Left ventricle myocardium inferior (tissue), 1 donor: ENCODE results near the gene NRIP2. TPM values are rescaled to one million over a fixed set of nuclear protein-coding genes. Genes with fewer than 3 reads are reported as not detected.

ENCODE experiments used
- DNase-seq: peaks from one replicate; pipeline ENCODE4 v3.0.0-alpha.2; 2020
- H3K27ac ChIP-seq: fragments of 200-600 bp; replicated peaks from 2 replicates; pipeline ENCODE4 v1.8.0; 2021
- H3K27me3 ChIP-seq: fragments of 200-600 bp; 2 replicates; pipeline ENCODE4 v1.8.0; 2021; ENCODE audit warnings: low read depth
- H3K36me3 ChIP-seq: fragments of 200-600 bp; 2 replicates; pipeline ENCODE4 v1.8.0; 2021
- H3K4me1 ChIP-seq: fragments of 200-600 bp; 2 replicates; pipeline ENCODE4 v1.8.0; 2021
- H3K4me3 ChIP-seq: fragments of 200-600 bp; 2 replicates; pipeline ENCODE4 v1.8.0; 2021; ENCODE audit warnings: mild to moderate bottlenecking, moderate library complexity
- H3K9me3 ChIP-seq: fragments of 200-600 bp; replicated peaks from 2 replicates; pipeline ENCODE4 v1.8.0; 2021
- intact Hi-C: fragments of 100-400 bp; cut with micrococcal nuclease; formaldehyde crosslinking; loops from one replicate; pipeline ENCODE4 v1.11.0; 2022
- total RNA-seq: library from RNA; stranded (reverse); fragmentation: NEBNext Ultra II Directional; extraction: Animal tissue kit (Norgen Biotek cat#: 25700); gene quantifications from one replicate; pipeline ENCODE4 v1.2.1, GENCODE V29; 2021
- TF ChIP-seq, protein P1 (sequence below): fragments of 200-600 bp; IDR thresholded peaks from 2 replicates; pipeline ENCODE4 v1.8.0; 2021; ENCODE audit warnings: antibody characterized with exemption, mild to moderate bottlenecking, borderline replicate concordance
- donor health status: DM: no; HTN: yes; CAD: no; lungs with severe emphysema.

The NRIP2 gene
- total RNA-seq, 1 donor from 2014 or later, result 1.2 TPM

DNA sequence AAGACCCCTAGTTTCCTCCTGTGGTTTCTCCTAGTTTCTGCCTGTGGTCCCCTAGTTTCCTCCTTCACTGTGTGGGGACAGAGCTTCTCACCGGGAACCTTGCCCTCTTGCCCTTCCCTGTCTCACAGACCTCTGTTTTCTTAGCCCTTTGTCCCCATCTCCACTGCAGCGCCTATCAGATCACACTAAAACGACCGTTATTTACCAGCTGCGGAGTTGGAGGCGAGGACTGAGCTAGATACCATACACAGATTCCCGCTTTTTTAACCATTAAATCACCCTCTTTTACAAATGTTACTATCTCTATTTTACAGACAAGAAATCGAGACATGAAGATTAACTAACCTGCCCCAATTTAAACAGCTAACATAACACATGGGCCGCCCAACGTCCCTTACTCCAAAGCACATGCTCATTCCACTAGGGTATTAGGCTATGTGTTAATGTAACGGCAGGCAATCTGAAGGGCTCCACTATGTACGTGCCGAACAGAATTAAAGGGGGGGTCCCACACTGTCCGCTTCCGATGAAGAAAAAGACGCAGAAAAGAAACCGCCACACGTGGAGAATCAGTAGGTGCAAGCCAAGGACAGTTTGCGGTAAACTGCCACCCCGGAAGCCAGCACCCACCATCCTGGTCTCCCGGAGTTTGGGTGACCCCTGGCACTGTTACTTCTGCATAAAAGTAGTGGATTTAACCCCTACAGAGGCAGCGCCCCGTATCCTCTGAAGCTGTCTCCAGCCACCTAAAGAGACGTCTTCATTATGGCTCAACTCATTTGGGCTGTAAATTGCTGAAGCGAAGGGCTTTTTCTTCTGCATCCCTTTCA, 41.9 kb downstream of the NRIP2 start:
- no peak for DNase-seq
- H3K27me3 ChIP-seq, result no peaks in the 10 kb centered on the region
- no peaks in the 10 kb centered on the region for H3K9me3 ChIP-seq
- no peak overlapping the region for H3K27ac ChIP-seq
- intact Hi-C loops, result no loop called here
- peaks cover 35% of the 10 kb centered on the region for H3K4me1 ChIP-seq
- TF ChIP-seq, protein P1, sequence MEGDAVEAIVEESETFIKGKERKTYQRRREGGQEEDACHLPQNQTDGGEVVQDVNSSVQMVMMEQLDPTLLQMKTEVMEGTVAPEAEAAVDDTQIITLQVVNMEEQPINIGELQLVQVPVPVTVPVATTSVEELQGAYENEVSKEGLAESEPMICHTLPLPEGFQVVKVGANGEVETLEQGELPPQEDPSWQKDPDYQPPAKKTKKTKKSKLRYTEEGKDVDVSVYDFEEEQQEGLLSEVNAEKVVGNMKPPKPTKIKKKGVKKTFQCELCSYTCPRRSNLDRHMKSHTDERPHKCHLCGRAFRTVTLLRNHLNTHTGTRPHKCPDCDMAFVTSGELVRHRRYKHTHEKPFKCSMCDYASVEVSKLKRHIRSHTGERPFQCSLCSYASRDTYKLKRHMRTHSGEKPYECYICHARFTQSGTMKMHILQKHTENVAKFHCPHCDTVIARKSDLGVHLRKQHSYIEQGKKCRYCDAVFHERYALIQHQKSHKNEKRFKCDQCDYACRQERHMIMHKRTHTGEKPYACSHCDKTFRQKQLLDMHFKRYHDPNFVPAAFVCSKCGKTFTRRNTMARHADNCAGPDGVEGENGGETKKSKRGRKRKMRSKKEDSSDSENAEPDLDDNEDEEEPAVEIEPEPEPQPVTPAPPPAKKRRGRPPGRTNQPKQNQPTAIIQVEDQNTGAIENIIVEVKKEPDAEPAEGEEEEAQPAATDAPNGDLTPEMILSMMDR, result no peak
- H3K4me3 ChIP-seq, result no peak overlapping the region
- peaks cover 3% of the 10 kb centered on the region for H3K36me3 ChIP-seq

DNA sequence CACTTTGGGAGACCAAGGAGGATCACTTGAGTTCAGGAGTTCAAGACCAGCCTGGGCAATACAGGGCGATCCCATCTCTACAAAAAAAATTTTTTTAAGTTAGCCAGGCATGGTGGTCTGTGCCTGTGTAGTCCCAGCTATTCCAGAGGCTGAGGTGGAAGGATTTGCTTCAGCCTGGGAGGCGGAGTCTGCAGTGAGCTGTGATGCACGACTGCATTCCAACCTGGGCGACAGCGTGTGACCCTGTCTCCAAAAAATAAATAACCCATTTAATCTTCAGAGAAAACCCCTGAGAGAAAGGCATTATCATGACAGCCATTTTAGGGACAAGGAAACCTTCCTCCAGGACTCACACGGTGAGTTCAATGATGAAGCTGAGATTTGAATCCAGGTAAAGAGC, 43.7 kb downstream of the NRIP2 start:
- intact Hi-C loops, result no loop called here
- no peak overlapping the region for H3K27ac ChIP-seq
- H3K9me3 ChIP-seq, result no peaks in the 10 kb centered on the region
- TF ChIP-seq, protein P1, result no peak
- peaks cover 17% of the 10 kb centered on the region for H3K4me1 ChIP-seq
- no peak for DNase-seq
- H3K27me3 ChIP-seq, result no peaks in the 10 kb centered on the region
- H3K36me3 ChIP-seq, result no peaks in the 10 kb centered on the region
- H3K4me3 ChIP-seq, result no peak overlapping the region

DNA sequence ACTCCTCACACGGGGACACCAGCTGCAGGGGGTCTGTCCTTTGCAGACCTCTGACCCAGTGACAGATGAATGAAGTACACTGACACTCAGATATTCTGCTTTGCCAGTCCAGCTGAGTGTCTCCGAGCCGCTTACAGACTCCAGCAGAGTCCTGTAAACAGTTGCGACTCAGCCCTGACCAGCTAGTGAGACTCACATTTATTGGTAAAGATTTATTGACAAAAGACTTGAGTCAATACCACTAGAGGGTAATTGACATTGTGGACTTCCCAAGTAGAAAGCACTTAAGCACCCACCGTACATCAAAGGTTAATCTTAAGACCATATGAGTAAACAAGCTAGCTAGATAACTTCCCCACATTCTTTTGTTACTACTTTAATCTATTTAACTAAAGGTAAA, 49.8 kb downstream of the NRIP2 start:
- no peaks in the 10 kb centered on the region for H3K9me3 ChIP-seq
- no peaks in the 10 kb centered on the region for H3K27me3 ChIP-seq
- DNase-seq, result no peak
- no peak overlapping the region for H3K27ac ChIP-seq
- intact Hi-C loops, result no loop called here
- peaks cover 11% of the 10 kb centered on the region for H3K4me1 ChIP-seq
- TF ChIP-seq, protein P1, result no peak
- H3K36me3 ChIP-seq, result no peaks in the 10 kb centered on the region
- H3K4me3 ChIP-seq, result no peak overlapping the region

DNA sequence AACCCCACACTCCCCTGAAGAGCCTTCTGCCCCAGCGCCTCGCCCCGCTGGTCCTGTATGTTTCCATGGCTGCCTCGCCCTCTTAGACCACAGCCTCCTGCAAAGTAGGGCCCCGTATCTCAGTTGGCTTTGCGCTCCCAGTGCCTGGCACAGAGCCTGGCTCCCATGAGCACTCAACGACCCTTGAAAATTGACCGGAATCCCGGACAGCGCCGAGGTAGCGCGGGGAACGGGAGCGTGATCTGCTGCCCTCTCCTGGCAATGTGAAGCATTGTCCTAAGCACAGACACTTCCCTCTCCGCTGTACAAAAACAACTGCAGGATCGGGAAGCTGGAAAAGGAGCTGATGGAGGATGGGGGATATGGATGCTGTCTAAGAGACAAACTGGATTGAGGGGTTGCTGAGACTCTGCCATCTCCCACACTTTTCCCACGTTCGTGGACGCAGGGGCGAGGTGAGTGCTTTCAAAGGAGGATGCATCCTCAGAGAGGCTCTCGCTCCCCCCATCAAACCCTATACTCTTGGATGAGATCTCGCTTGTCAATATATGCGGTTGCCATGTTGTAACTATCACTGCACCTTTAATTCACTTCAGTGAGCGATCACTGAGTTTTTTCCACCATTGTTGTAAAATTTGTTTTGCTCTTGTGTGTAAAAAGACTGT, 50.8 kb downstream of the NRIP2 start:
- Histone ChIP-seq H3K36me3 (no peaks in the 10 kb centered on the region), H3K9me3 (no peaks in the 10 kb centered on the region), H3K4me3 (peak overlapping the region; percentile 48), H3K27ac (no peak overlapping the region), H3K4me1 (peaks cover 11% of the 10 kb centered on the region), H3K27me3 (no peaks in the 10 kb centered on the region)
- TF ChIP-seq, protein P1, result peak; percentile 93
- DNase-seq, result peak; percentile 71
- intact Hi-C loops, result no loop called here

DNA sequence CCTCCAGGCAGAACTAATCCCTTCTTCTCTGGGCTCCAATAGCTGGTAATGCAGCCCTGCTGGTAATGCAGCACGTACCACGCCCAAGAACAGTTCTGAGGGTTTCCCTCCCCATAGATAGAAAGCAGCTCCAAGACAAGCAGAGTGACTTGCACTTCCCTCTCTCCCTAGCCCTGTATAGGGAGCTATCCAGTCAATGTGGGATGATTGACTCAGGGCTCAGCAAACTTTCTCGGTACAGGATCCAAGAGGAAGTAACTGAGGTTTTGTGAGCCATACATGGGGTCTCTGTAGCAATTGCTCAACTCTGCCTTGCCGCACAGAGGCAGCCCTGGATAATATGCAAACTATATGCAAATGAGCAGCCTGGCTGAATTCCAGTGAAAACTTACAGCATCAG, 55.6 kb downstream of the NRIP2 start:
- intact Hi-C loops, result no loop called here
- TF ChIP-seq, protein P1, result no peak
- Histone ChIP-seq H3K27me3 (no peaks in the 10 kb centered on the region), H3K4me1 (peaks cover 18% of the 10 kb centered on the region), H3K27ac (no peak overlapping the region), H3K9me3 (no peaks in the 10 kb centered on the region), H3K36me3 (no peaks in the 10 kb centered on the region), H3K4me3 (no peak overlapping the region)
- DNase-seq, result no peak
